Measurements from ENCODE around the gene CYSTM1. TPM values are rescaled to one million over a fixed set of nuclear protein-coding genes. Genes with fewer than 3 reads are reported as not detected.

The CYSTM1 gene
- total RNA-seq, 1 donor from 2014 or later = 24.9 TPM

- no peaks in the 10 kb centered on the region for H3K27me3 Mint-ChIP-seq (ENCODE audit: low read depth)
- no peak for TF ChIP-seq CTCF (IDR thresholded peaks at IDR 0.05)
- H3K9me3 Mint-ChIP-seq (ENCODE audit: low read depth) = no peaks in the 10 kb centered on the region
- H3K4me3 Mint-ChIP-seq (ENCODE audit: unreplicated experiment) = no peak overlapping the region
- H3K4me1 Mint-ChIP-seq (ENCODE audit: low read depth) = peaks cover 56% of the 10 kb centered on the region
- no peak for DNase-seq (ENCODE audit: low spot score)
- peak overlapping the region; percentile 90 for H3K27ac Mint-ChIP-seq (ENCODE audit: unreplicated experiment)
- peaks cover 4% of the 10 kb centered on the region for H3K36me3 Mint-ChIP-seq (ENCODE audit: low read depth)
Measured at GRCh38 chr5:140245926-140246325, 70.9 kb downstream of the CYSTM1 start.

- Mint-ChIP-seq H3K36me3 (ENCODE audit: low read depth) (peaks cover 4% of the 10 kb centered on the region), H3K4me1 (ENCODE audit: low read depth) (peaks cover 54% of the 10 kb centered on the region), H3K27ac (ENCODE audit: unreplicated experiment) (peak overlapping the region; percentile 90), H3K27me3 (ENCODE audit: low read depth) (no peaks in the 10 kb centered on the region), H3K9me3 (ENCODE audit: low read depth) (no peaks in the 10 kb centered on the region), H3K4me3 (ENCODE audit: unreplicated experiment) (no peak overlapping the region)
- TF ChIP-seq CTCF (IDR thresholded peaks at IDR 0.05) = no peak
- no peak for DNase-seq (ENCODE audit: low spot score)
Measured at GRCh38 chr5:140246378-140247122, 71.6 kb downstream of the CYSTM1 start.

- no peak for TF ChIP-seq CTCF (IDR thresholded peaks at IDR 0.05)
- Mint-ChIP-seq H3K9me3 (ENCODE audit: low read depth) (no peaks in the 10 kb centered on the region), H3K4me3 (ENCODE audit: unreplicated experiment) (no peak overlapping the region), H3K36me3 (ENCODE audit: low read depth) (peaks cover 4% of the 10 kb centered on the region), H3K27me3 (ENCODE audit: low read depth) (no peaks in the 10 kb centered on the region), H3K27ac (ENCODE audit: unreplicated experiment) (no peak overlapping the region), H3K4me1 (ENCODE audit: low read depth) (peaks cover 61% of the 10 kb centered on the region)
- DNase-seq (ENCODE audit: low spot score) = no peak
Measured at GRCh38 chr5:140248414-140248813, 73.4 kb downstream of the CYSTM1 start.

- Mint-ChIP-seq H3K9me3 (ENCODE audit: low read depth) (no peaks in the 10 kb centered on the region), H3K27ac (ENCODE audit: unreplicated experiment) (no peak overlapping the region), H3K4me1 (ENCODE audit: low read depth) (peaks cover 62% of the 10 kb centered on the region), H3K36me3 (ENCODE audit: low read depth) (peaks cover 4% of the 10 kb centered on the region), H3K4me3 (ENCODE audit: unreplicated experiment) (no peak overlapping the region), H3K27me3 (ENCODE audit: low read depth) (no peaks in the 10 kb centered on the region)
- DNase-seq (ENCODE audit: low spot score) = no peak
- TF ChIP-seq CTCF (IDR thresholded peaks at IDR 0.05) = no peak
Measured at GRCh38 chr5:140249536-140249935, 74.5 kb downstream of the CYSTM1 start.

GRCh38 chr5:140250386-140250785 lies 75.4 kb downstream of the CYSTM1 start:
- H3K9me3 Mint-ChIP-seq (ENCODE audit: low read depth) = no peaks in the 10 kb centered on the region
- H3K4me1 Mint-ChIP-seq (ENCODE audit: low read depth) = peaks cover 53% of the 10 kb centered on the region
- DNase-seq (ENCODE audit: low spot score) = no peak
- no peak overlapping the region for H3K4me3 Mint-ChIP-seq (ENCODE audit: unreplicated experiment)
- no peak for TF ChIP-seq CTCF (IDR thresholded peaks at IDR 0.05)
- H3K27ac Mint-ChIP-seq (ENCODE audit: unreplicated experiment) = peak overlapping the region; percentile 14
- H3K36me3 Mint-ChIP-seq (ENCODE audit: low read depth) = peaks cover 4% of the 10 kb centered on the region
- H3K27me3 Mint-ChIP-seq (ENCODE audit: low read depth) = no peaks in the 10 kb centered on the region
